Medulla oblongata (tissue), 1 donor: ENCODE results near the gene CHCHD6.

Experiments used
- DNase-seq: peaks from one replicate; pipeline ENCODE4 v3.0.0-alpha.2; 2015; ENCODE audit errors: extremely low spot score

CHCHD6 gene

DNA sequence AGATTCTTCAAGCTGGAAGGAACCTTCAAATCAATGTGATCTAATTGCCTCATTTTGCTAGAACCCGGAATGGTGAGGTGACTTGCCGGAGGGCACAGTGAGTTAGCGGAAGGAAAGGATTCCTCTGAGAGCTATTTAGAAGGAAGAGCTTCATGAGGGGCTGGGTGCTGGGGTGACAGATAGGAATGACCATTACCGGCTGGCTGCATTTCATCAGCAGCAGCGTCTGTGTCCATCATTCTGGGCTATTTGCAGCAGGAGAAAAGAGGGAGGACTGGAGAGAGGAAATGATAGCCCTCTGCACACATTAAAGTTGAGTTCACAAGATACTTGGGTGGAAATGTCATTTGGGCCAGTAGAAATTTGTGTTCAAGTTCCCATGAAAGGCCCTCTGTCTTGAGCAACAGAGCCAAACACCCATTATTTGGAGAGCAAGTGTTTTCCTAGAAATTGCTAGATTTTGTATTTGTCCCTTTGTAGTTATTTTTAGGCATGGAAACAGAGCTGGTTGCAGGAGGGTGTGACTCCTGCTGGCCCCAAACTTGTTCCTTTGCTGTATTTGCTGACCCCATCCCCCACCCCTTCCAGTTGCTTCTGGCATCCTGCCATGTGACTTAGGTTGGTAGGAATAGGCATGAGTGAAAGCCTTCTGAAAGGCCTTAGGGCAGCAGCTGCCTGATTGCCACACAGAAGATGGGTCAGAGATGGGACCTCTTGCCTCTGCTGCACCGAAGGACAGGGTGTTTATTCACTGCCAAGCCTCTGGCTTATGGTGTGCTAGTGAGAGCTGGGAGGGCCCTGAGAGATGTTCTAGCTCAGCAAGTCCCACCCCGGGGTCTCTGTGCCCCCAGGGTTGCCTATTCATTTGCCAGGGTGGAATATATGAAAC, 191.4 kb downstream of the CHCHD6 start:
- peak; percentile 56 for DNase-seq

DNA sequence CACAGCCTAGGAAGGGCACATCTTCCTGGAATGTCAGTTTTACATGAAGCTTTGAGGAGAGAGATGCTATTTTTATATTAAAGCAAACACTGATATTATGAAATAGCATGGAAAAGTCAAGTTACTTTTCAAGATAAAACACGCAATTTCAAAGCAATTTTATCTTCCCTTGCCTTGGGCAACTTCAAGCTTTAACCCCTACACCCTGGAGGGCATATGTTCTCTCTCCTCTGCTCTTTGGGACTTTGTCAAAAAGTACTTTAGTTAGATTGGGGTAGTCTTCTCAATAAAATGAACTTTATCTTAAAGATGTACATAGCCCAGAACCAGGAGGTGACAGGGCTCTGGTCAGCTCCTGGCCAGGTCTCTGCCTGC, 192.0 kb downstream of the CHCHD6 start:
- DNase-seq, result no peak

DNA sequence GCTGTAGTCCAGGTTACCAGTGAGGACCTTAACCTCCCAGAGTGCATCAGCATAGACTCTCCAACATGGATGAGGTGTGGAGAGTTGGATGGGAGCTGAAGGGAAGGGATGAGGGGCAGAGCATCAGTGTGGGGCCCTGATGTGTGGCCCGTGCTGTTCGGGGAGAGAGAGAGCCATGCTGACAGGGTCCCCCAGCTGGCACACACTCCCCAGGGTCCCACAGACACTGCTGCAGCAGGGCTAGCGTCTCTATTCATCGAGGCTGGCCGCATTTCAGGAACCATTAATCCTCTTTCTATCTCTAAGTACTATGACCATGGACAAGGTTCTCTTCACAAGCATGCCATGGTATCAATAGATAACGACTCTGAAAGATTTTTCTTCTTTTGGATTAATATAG, 192.9 kb downstream of the CHCHD6 start:
- DNase-seq, result no peak

DNA sequence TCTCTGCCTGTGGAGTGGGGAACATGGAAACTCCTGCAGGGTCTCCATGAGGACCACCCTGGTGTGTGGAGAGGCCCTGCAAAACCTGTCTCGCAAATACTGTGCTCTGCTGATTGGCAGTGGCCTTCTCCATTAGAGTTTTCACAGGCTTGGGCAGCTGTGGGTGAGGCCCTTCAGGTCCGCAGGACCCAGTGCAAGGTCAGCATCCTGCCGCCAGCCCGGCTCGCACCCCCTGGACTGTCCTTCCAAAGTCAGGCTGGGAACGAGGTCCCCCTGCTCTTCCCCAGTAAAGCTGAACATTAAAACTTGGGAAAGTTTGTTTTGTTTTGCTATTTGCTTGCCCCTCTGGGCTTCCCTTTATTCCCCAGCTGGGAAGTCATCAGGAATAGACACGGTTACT, 193.9 kb downstream of the CHCHD6 start:
- no peak for DNase-seq

DNA sequence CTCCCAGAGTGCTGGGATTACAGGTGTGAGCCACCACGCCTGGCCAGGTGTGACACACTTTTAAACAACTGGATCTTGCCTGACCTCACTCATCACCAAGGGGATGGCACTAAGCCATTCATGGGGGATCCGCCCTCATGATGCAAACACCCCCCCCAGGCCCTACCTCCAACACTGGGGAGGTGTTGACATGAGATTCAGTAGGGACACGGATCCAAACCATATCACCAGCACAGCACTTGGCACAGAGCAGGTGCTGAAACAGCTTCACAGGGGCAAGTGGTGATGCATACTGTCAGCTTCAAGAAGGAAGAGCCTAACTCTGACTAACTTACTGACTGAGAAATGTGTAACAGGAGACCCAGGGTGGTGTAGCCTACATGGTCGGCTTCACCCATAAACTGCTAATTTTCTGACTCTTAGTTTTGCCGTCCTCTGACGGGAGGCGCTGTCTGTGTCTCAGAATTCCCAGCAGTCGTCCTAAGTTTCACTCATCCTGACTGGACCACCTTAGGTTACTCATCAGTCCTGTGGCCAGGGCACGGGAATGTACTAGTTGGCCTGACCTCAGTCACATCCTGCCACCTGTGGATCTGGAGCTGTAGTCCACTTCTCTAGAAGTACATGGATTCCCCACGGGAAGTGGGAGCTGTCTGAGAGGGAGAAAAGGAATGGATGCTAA, 197.0 kb downstream of the CHCHD6 start:
- DNase-seq, result no peak

DNA sequence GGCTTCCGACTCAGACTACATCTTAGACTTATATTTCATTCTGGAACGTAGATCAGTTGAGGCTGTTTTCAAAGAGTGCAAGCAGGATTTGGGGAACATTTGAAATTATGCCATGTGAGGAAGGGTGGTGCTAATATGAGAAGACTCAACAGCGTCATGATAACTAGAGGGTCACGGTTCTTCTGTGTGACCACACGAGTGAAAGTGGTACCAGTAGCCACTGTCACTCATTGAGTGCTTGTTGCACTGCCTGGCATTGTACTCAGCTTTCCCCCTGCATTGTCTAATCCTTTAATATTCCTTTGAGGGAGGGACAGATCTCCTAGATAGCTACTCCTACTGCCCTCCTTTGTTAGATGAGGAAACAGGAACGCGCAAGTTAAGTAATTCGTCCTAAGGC, 197.6 kb downstream of the CHCHD6 start:
- no peak for DNase-seq

DNA sequence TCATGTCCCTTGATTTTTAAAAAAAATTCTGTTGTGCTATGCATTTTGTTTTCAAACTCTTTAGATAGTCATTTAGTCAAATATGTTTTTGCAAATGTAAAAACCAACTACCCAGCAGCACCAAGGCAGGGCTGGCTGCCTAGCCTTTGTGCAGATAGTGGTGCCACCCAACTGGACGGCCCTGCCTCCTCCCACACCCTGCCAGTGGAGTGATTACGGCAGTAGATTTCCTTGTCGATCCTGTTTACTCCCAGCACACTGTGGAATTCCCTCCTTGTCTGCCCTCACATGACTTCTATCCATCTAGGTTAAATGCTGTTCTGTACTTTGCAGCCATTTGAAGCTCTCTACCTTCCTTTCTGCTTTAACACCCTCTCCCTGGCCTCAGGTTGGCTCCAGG, 199.5 kb downstream of the CHCHD6 start:
- no peak for DNase-seq

DNA sequence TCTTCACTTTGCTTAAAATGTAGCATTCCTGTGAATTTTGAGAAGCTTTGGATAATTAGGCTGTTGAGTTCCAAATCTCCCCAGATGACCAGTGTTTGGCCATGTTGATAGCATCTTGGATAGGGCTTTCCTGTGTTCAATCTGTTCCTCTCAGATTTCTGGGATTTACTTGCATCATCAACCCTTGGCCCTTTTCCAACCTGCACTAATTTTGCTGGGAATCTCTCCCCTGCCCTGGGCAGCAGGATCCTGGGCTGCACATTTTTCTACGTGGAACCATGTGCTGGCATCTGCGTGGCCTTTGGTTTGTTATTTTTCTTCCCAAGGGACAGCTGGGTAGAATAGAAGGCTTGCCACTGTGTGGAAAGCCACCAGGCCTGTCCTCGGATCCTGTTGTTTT, 203.5 kb downstream of the CHCHD6 start:
- DNase-seq, result no peak

DNA sequence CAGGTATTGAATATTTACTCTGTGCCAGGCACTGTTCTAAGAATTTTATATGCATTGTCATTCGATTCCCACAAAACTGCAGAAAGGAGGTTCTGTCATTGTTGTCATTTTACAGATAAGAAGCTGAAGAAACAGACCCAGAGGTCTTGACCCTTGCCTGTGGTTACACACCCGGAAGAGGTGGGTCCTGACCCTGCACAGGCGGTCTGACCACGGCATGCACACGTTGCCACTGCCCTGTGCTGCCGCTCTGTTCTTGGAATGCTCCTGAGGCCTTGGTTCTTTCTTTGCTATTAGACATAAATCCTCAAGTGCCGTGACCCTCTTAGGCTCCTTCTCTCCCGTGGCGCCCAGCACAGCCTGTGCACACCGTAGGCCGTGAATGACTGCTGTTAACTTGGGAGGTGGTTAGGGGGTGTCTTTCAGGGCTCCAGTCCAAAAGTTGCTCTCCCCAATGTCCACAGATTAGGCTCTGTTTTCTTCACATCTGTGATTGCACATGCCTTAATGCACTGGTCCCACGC, 204.8 kb downstream of the CHCHD6 start:
- no peak for DNase-seq

DNA sequence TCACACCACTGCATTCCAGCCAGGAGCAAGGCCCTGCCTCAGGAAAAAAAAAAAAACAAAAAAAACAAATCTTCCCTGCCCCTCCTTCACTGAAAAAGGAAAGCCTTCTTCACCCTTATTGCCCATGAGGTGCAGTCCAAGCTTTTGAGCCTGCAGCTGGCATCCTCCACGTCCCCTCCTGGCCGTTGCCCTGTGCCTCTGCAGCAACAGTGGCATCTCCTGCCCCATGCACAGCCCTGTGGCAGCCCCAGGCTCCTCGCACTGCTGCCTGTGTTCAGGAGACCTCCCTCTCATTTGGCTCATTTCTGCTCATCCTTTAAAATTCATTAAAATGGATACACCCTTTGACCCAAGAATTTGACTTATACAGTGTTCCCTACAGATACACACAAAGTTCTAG, 206.2 kb downstream of the CHCHD6 start:
- DNase-seq, result no peak

DNA sequence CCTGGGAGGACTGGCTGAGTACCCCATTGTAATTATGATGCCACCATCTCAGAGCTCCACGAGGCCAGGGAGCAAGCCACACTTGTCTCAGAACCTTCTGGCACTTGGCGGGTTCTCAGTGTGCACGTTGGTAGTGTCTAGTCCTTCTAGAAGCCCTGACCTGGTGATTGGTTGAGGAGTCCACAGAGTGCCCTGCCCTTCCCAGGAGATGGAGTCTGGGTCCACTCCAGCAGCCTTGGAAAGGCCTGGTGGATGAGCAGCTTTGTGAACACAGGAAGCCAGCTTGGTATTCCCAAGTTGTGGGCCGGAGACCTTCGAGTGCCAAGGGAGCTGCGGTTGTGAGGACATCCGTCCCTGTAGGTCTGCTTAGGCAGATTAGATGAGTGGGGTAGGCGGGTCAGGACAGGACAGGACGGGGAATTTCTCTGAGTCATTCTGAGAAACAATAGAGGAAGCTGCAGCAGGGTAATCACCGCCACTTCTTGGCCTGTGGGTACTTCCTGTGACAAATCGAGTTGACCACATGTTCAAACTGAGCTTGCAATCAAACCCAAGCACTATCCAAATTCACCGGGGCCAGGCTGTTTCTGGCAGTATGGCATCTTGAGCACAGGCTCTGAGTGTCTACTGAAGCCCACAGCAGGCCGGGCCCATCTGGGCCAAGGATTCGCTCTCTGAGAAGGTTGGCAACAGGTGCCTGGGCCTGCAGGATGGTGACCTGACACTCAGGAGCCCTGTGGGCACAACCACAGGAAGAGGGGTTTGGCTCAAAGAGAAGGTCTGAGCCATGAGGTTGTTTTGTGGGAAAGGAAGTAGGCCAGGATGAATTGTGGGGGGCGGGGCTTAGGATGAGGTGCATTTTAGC, 207.4 kb downstream of the CHCHD6 start:
- peak; percentile 90 for DNase-seq

DNA sequence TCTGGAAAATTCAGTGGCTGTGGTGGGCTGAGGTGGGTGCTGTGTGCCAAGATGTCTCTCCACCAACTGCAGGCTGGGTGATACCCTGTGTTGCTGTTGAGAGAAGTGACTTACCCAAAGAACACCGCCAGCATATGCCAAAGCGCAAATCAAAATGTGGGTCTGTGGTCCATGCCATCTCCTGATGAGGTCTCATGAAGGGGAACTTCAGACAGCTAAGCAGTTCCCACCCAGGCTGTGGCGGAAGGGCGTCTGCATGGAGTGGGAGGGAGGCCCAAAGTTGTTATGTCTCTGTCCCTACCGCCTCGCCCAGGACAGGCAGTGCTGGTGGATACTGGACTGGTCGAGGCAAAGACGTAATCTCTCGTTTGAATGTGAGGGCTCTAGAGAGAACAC, 208.0 kb downstream of the CHCHD6 start:
- peak; percentile 20 for DNase-seq

DNA sequence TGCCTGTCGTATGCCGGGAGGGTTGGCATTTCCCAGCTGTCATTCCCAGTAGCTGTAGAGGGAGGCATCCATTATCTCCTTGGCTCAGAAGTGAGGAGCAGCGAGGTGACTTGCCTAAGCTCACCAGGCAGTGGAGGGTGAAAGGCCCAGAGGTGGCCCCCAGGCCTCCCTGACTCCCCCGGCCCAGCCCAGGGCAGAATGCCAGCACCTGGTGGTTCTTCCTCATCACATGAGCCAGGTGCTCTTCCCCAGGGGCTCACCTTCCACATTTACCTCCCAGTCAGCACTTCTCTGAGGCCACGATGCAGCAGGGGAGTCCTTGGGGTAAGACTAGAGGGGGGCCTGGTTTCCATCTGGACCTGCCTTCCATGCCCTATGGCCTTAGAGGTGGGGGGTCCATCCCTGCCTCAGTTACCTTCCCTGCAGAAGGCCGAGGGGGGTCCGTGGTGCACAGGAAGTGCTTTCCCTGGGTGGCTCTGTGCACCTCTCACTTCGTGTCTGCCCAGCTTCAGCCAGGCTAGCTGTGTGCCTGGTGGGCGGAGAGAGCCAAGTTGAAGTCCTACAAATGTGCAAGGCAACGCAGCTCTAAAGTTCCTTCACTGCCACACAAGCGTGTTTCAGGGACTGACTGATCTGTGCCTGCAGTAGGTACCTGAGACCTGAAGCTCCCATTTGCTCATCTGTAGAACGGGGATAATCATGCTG, 208.6 kb downstream of the CHCHD6 start:
- DNase-seq, result no peak

DNA sequence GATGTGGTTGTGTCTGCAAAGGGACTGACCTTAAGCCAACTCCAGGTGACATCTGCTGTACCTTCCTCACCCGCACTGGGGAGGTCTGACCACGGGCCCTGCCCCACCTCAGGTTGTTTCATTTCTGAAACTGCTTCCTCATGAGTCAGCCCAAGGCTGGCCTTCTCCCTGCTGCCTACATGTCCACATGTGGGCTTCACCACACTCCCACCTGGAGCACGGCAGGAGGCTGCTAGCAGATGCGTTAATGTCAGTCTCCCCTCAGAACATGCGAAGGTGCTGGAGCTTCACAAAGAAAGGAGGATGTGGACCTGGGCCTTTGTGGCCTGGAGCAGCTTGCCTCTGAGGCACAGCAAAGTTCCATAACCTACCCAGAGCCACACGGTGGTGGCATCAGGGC, 209.5 kb downstream of the CHCHD6 start:
- no peak for DNase-seq

DNA sequence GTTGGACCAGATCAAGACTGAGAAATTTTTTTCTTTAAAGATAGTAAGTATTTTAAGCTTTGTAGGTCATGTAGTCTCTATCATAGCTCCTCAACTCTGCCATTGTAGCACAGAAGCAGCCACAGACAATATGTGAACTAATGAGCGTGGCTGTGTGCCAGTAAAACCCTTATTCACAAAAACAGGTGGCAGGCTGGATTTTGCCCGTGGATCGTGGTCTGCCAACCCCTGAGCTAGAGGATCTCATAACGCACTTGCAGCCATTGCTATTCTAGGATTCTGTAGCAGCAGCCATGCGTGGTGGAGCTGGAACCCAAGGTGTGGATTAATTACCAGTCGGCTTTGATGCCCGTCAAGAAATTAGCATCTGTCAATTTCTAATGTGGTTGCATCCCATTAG, 210.2 kb downstream of the CHCHD6 start:
- no peak for DNase-seq

DNA sequence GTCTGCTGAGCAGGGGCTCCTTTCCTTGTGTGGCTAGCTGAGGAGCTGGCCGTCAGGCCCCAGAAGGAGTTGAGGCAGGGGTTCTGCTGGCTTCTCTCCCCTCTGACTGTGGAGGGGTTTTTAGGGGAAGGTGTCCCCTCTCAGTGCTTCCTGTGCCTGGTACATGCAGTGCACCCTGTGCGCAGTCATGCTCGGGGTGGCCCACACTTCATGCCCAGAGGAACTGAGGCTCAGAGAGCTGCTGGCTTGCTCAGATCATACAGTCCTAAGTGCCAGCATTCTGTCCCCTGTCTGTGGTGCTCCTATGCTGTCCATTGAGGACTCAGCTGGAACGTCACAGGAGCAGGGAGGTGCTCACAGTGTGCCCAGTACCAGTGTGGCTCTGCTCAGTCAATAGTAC, 211.0 kb downstream of the CHCHD6 start:
- no peak for DNase-seq

DNA sequence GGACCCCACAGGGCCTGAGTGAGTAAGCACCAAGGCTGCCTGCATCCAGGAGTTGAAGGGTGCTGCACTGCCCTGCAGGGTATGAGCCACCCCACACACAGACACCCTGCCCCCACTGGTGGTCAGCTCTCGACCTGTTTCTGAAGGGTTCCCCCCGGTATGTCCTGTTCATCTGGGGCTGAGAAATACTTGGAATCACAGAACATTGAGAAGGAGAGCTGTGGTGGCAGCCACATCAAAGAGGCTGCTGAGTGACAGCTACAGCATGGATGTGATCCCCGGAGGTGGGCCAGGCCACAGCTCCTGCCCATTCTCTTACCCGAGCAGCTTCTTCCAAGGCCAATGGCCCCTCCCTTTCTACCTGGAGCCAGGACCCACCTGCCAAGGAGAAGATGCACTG, 212.5 kb downstream of the CHCHD6 start:
- DNase-seq, result no peak

DNA sequence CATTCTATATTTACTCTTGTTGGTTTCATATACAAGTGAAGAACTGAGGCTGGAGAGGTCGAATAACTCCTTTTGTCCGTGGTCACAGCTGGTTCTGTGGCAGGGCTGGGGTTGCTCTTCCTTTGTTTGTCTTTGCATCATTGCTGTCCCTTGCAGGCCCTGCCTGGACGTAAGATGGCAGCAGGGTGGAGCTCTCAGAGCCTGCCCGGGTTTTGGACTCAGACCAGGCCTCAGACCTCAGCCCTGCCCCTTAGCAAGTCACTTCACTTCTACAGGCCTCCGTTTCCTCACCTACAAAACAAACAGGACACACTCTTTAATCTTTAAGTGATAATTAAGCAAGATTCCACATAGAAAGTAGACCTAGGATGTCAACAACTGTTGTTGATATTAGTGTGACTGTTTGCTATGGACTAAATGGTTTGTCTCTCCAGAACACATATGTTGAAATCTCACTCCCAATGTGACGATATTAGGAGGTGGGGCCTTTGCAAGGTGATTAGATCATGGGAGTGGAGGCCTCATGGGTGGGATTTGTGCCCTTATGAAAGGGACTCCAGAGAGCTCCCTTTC, 213.3 kb downstream of the CHCHD6 start:
- no peak for DNase-seq

DNA sequence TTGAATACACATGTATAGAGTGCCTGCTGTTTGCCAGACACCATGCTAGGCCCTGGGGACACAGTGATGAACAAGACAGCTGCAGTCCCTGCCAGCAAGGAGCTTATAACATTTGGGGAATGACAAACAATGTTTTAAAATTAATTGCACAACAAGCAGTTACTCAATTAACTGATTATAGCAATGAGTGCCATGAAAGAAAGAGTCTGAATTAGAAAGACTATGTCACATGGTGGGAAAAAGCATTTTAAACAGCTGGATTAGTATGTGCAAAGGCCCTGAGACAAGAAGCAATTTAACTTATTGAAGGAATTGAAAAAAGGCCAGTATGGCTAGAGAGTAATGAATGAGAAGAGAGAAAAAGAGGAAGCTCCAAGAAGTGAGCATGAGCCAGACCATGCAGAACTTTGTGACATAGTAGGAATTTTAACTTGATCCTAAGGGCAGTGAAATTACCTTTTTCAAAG, 214.3 kb downstream of the CHCHD6 start:
- no peak for DNase-seq

DNA sequence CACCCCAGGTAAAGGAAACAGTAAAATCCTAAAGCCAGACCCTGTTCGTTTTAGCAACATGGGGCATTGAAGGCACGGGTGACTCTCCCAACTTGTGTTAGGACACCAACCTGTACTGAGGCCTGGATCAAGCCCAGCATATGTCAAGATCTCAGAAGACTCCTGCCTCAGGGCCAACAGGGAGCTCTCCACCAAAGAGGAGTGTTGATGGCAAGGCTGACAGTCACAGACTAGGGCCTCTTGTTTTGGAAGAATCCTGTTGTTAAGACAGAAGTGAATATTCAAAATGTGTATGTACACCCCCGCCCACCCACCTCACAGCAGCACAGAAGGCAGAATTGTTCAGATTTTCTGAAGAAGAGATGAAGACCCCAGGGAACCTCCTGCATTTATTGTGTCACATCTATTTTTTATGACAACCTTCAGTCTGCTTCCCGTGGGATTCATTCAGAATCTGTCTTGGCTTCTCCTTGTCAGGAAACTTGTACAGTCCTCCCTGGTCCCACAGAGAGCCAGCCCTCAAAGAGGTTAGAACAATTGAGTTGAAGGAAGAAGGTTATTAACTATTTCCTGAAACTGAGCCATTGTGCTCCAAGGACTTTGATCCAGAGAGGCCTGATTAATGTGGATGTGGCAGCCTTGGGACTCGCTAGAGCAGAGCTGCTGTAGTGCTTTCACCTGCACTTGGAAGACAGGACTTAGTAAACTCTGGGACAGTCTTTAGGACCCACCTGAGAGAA, 217.2 kb downstream of the CHCHD6 start:
- no peak for DNase-seq
